ENCODE measurements around the gene NKAIN4.

Gene NKAIN4

GRCh38 chr20:63275825-63276224 is 21.6 kb upstream of the NKAIN4 start:
- WGBS, 2 experiments: 95 to 96% methylated on average over 18 of the region's 18 CpGs
- H3K36me3 ChIP-seq (ENCODE audit: control insufficient read depth, insufficient read depth, low read length): peaks cover 12% of the 10 kb centered on the region
- H3K9me3 ChIP-seq (ENCODE audit: control insufficient read depth, low read length): no peaks in the 10 kb centered on the region
- H3K4me3 ChIP-seq (ENCODE audit: insufficient read depth, low read depth, low read length): no peak overlapping the region
- H3K4me1 ChIP-seq (ENCODE audit: control insufficient read depth, insufficient read depth, low read length): peaks cover 4% of the 10 kb centered on the region
- H3K27ac ChIP-seq (ENCODE audit: insufficient read depth, low read depth, low read length, poor library complexity, severe bottlenecking): no peak overlapping the region
- no peaks in the 10 kb centered on the region for H3K27me3 ChIP-seq (ENCODE audit: control insufficient read depth, insufficient read depth, low read length, poor library complexity, severe bottlenecking)

GRCh38 chr20:63274381-63275228 is 20.3 kb upstream of the NKAIN4 start:
- H3K36me3 ChIP-seq (ENCODE audit: control insufficient read depth, insufficient read depth, low read length): peaks cover 12% of the 10 kb centered on the region
- no peaks in the 10 kb centered on the region for H3K27me3 ChIP-seq (ENCODE audit: control insufficient read depth, insufficient read depth, low read length, poor library complexity, severe bottlenecking)
- no peak overlapping the region for H3K27ac ChIP-seq (ENCODE audit: insufficient read depth, low read depth, low read length, poor library complexity, severe bottlenecking)
- H3K4me1 ChIP-seq (ENCODE audit: control insufficient read depth, insufficient read depth, low read length): peaks cover 4% of the 10 kb centered on the region
- WGBS, 2 experiments: 92 to 93% methylated on average over 17 of the region's 17 CpGs
- H3K4me3 ChIP-seq (ENCODE audit: insufficient read depth, low read depth, low read length): no peak overlapping the region
- no peaks in the 10 kb centered on the region for H3K9me3 ChIP-seq (ENCODE audit: control insufficient read depth, low read length)

- H3K36me3 ChIP-seq (ENCODE audit: control insufficient read depth, insufficient read depth, low read length): peaks cover 12% of the 10 kb centered on the region
- 56 to 61% methylated on average over 18 of the region's 20 CpGs for WGBS, 2 experiments
- H3K27me3 ChIP-seq (ENCODE audit: control insufficient read depth, insufficient read depth, low read length, poor library complexity, severe bottlenecking): no peaks in the 10 kb centered on the region
- H3K9me3 ChIP-seq (ENCODE audit: control insufficient read depth, low read length): no peaks in the 10 kb centered on the region
- H3K4me1 ChIP-seq (ENCODE audit: control insufficient read depth, insufficient read depth, low read length): peaks cover 7% of the 10 kb centered on the region
- peak overlapping the region; percentile 64 for H3K4me3 ChIP-seq (ENCODE audit: insufficient read depth, low read depth, low read length)
- no peak overlapping the region for H3K27ac ChIP-seq (ENCODE audit: insufficient read depth, low read depth, low read length, poor library complexity, severe bottlenecking)
Measured at GRCh38 chr20:63273635-63274380, 19.5 kb upstream of the NKAIN4 start.

GRCh38 chr20:63273059-63273579 is 18.9 kb upstream of the NKAIN4 start:
- 0 to 1% methylated on average over 37 of the region's 37 CpGs for WGBS, 2 experiments
- no peak overlapping the region for H3K27ac ChIP-seq (ENCODE audit: insufficient read depth, low read depth, low read length, poor library complexity, severe bottlenecking)
- peaks cover 10% of the 10 kb centered on the region for H3K36me3 ChIP-seq (ENCODE audit: control insufficient read depth, insufficient read depth, low read length)
- no peaks in the 10 kb centered on the region for H3K9me3 ChIP-seq (ENCODE audit: control insufficient read depth, low read length)
- H3K4me3 ChIP-seq (ENCODE audit: insufficient read depth, low read depth, low read length): peak overlapping the region; percentile 64
- H3K4me1 ChIP-seq (ENCODE audit: control insufficient read depth, insufficient read depth, low read length): peaks cover 7% of the 10 kb centered on the region
- no peaks in the 10 kb centered on the region for H3K27me3 ChIP-seq (ENCODE audit: control insufficient read depth, insufficient read depth, low read length, poor library complexity, severe bottlenecking)

GRCh38 chr20:63272105-63273058 is 18.1 kb upstream of the NKAIN4 start, which contains the start of gene ARFGAP1:
ARFGAP1 (plus strand) TSS chr20:63272813; CDS start chr20:63275581, 2,768 bp downstream.
- 1 to 2% methylated on average over 97 of the region's 97 CpGs for WGBS, 2 experiments
- no peak within 1 kb of the TSS for H3K27ac ChIP-seq (ENCODE audit: insufficient read depth, low read depth, low read length, poor library complexity, severe bottlenecking)

GRCh38 chr20:63270606-63271325 is 16.5 kb upstream of the NKAIN4 start:
- Histone ChIP-seq H3K4me3 (ENCODE audit: insufficient read depth, low read depth, low read length) (no peak overlapping the region), H3K27me3 (ENCODE audit: control insufficient read depth, insufficient read depth, low read length, poor library complexity, severe bottlenecking) (no peaks in the 10 kb centered on the region), H3K4me1 (ENCODE audit: control insufficient read depth, insufficient read depth, low read length) (peaks cover 7% of the 10 kb centered on the region), H3K27ac (ENCODE audit: insufficient read depth, low read depth, low read length, poor library complexity, severe bottlenecking) (no peak overlapping the region), H3K36me3 (ENCODE audit: control insufficient read depth, insufficient read depth, low read length) (no peaks in the 10 kb centered on the region), H3K9me3 (ENCODE audit: control insufficient read depth, low read length) (no peaks in the 10 kb centered on the region)
- 94 to 95% methylated on average over 9 of the region's 9 CpGs for WGBS, 2 experiments

More at GRCh38 chr20:63272105-63273058, 18.1 kb upstream of the NKAIN4 start, which contains the start of gene ARFGAP1:
- H3K36me3 ChIP-seq (ENCODE audit: control insufficient read depth, insufficient read depth, low read length): peaks cover 4% of the 10 kb centered on the region
- H3K27me3 ChIP-seq (ENCODE audit: control insufficient read depth, insufficient read depth, low read length, poor library complexity, severe bottlenecking): no peaks in the 10 kb centered on the region
- H3K4me3 ChIP-seq (ENCODE audit: insufficient read depth, low read depth, low read length): peak within 1 kb of the TSS; percentile 64
- H3K9me3 ChIP-seq (ENCODE audit: control insufficient read depth, low read length): no peaks in the 10 kb centered on the region
- peaks cover 7% of the 10 kb centered on the region for H3K4me1 ChIP-seq (ENCODE audit: control insufficient read depth, insufficient read depth, low read length)

GRCh38 chr20:63269724-63270123 is 15.5 kb upstream of the NKAIN4 start:
- Histone ChIP-seq H3K4me1 (ENCODE audit: control insufficient read depth, insufficient read depth, low read length) (peaks cover 7% of the 10 kb centered on the region), H3K9me3 (ENCODE audit: control insufficient read depth, low read length) (no peaks in the 10 kb centered on the region), H3K36me3 (ENCODE audit: control insufficient read depth, insufficient read depth, low read length) (no peaks in the 10 kb centered on the region), H3K27ac (ENCODE audit: insufficient read depth, low read depth, low read length, poor library complexity, severe bottlenecking) (no peak overlapping the region), H3K4me3 (ENCODE audit: insufficient read depth, low read depth, low read length) (no peak overlapping the region), H3K27me3 (ENCODE audit: control insufficient read depth, insufficient read depth, low read length, poor library complexity, severe bottlenecking) (no peaks in the 10 kb centered on the region)
- 88 to 90% methylated on average over 9 of the region's 9 CpGs for WGBS, 2 experiments

- WGBS, 2 experiments: 67 to 74% methylated on average over 18 of the region's 18 CpGs
- Histone ChIP-seq H3K4me1 (ENCODE audit: control insufficient read depth, insufficient read depth, low read length) (peaks cover 5% of the 10 kb centered on the region), H3K9me3 (ENCODE audit: control insufficient read depth, low read length) (no peaks in the 10 kb centered on the region), H3K36me3 (ENCODE audit: control insufficient read depth, insufficient read depth, low read length) (no peaks in the 10 kb centered on the region), H3K27me3 (ENCODE audit: control insufficient read depth, insufficient read depth, low read length, poor library complexity, severe bottlenecking) (no peaks in the 10 kb centered on the region), H3K4me3 (ENCODE audit: insufficient read depth, low read depth, low read length) (no peak overlapping the region), H3K27ac (ENCODE audit: insufficient read depth, low read depth, low read length, poor library complexity, severe bottlenecking) (no peak overlapping the region)
Measured at GRCh38 chr20:63268671-63269439, 14.6 kb upstream of the NKAIN4 start.

Data from ectodermal cell (in vitro differentiated cells).